ENCODE results near the gene SSNA1. TPM values are rescaled to one million over a fixed set of nuclear protein-coding genes. Genes with fewer than 3 reads are reported as not detected.

Gene SSNA1
- polyA plus RNA-seq, 4 donors, result 35.6 to 63.6 (median 43.0) TPM

DNA sequence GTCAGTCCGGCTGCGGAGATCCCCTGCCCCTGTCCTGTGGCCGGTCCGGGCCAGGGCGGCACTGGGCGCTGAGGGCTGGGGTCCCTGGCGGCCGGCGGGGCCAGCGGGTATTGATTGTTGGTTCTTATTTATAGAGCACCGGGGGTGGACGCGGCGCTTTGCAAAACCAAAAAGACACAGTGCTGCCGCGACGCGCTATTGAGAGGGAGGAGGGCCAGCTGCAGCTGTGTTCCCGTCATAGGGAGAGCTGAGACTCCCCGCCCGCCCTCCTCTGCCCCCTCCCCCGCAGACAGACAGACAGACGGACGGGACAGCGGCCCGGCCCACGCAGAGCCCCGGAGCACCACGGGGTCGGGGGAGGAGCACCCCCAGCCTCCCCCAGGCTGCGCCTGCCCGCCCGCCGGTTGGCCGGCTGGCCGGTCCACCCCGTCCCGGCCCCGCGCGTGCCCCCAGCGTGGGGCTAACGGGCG lies 21.2 kb upstream of the SSNA1 start:
- DNase-seq (ENCODE audit: low read depth in 4 of 4, low spot score in 3 of 4), result no peak

- peak in 1 of 4 donors; percentile 20 for DNase-seq (ENCODE audit: low read depth in 4 of 4, low spot score in 3 of 4)
Observed at GRCh38 chr9:137167747-137168572, 20.5 kb upstream of the SSNA1 start.

DNA sequence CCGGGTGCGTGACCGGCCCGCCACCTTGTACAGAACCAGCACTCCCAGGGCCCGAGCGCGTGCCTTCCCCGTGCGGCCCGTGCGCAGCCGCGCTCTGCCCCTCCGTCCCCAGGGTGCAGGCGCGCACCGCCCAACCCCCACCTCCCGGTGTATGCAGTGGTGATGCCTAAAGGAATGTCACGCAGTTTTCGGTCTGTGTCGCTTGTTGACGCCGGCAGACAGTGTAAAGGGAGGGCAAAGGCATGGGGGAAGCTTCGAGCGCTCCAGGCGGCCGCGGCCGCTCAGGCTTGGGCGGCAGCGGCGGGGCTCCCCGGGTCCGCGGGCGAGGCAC lies 19.9 kb upstream of the SSNA1 start:
- DNase-seq (ENCODE audit: low read depth in 4 of 4, low spot score in 3 of 4), result no peak

- DNase-seq (ENCODE audit: low read depth in 4 of 4, low spot score in 3 of 4), result peak in 2 of 4 donors; percentile 19 to 24
Observed at GRCh38 chr9:137168904-137169856, 19.3 kb upstream of the SSNA1 start.

- no peak for DNase-seq (ENCODE audit: low read depth in 4 of 4, low spot score in 3 of 4)
Observed at GRCh38 chr9:137169896-137170358, 18.5 kb upstream of the SSNA1 start, which contains the start of gene LRRC26. Gene LRRC26 (minus strand): TSS chr9:137170051. CDS start chr9:137169943, 108 bp downstream.

DNA sequence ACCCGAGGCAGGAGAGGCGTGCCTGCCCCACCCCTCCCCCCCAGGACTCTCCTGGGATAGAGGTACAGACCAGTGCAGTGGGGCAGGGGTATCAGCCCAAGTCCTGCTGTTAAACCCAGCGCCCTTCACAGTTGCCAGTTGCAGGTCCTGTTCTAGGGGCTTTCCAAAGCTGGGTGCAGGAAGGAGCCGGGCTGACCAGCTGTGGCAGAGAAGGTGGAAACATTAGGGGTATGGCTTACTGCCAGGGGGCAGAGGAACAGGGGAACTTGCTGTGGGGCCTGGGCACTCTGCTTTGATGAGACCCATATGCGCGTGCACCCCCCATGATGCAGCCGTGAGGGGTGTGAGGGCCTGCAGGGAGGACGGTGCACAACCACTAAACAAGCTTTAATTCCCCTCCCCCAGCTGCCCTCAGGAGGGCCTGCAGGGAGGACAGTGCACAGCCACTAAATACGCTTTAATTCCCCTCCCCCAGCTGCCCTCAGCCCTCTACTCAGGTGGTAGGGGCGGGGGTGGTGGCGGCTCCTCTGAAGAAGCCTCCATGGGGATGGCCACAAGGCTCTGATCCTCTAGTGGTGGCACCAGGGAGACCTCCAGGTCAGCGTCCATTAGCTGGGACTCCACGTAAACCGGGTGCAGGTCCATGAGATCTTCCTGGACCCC lies 17.9 kb upstream of the SSNA1 start:
- DNase-seq (ENCODE audit: low read depth in 4 of 4, low spot score in 3 of 4), result no peak

GRCh38 chr9:137171149-137171900 lies 17.2 kb upstream of the SSNA1 start:
- DNase-seq (ENCODE audit: low read depth in 4 of 4, low spot score in 3 of 4), result no peak

DNA sequence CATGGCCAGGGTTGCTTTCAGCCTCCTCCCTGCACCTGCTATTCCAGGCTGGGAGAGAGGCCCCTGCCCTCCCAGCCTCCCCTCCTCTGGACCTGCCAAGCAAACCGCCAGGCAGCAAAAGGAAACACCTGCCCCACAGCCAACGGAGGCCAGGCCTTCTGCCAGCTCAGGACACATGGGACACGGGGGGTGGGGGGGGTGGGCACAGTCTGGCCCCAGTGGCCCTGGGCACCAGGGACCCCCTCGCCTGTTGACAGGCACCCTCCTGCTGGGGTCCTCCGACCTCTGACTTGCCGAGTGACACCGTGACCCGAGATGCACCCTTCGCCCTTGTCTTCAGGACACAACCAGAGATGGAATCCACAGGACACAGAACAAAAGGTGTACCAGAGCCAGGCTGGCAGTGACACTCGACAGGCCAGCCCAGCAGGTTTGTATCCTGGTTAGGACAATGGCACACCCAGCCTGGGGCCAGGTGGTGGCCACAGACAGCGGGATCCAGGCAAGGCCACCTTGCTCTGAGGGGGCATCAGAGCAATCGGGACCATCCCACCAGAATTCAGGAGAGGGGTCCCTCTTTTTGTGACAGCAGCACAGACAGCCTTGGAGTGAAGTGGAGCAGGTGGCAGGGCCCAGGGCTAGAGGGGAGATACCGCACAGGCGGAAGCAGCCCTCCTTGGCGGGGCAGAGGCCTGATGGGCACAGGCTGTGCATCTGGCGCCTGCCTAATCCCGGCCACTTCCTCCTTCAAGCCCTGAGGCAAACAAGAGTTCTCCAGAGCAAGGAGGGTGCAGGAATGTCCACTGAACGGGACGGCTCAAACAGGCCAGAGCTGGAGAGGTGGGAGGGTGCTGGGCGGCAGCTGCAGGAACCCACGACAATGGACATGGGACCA lies 15.3 kb upstream of the SSNA1 start:
- no peak for DNase-seq (ENCODE audit: low read depth in 4 of 4, low spot score in 3 of 4)

DNA sequence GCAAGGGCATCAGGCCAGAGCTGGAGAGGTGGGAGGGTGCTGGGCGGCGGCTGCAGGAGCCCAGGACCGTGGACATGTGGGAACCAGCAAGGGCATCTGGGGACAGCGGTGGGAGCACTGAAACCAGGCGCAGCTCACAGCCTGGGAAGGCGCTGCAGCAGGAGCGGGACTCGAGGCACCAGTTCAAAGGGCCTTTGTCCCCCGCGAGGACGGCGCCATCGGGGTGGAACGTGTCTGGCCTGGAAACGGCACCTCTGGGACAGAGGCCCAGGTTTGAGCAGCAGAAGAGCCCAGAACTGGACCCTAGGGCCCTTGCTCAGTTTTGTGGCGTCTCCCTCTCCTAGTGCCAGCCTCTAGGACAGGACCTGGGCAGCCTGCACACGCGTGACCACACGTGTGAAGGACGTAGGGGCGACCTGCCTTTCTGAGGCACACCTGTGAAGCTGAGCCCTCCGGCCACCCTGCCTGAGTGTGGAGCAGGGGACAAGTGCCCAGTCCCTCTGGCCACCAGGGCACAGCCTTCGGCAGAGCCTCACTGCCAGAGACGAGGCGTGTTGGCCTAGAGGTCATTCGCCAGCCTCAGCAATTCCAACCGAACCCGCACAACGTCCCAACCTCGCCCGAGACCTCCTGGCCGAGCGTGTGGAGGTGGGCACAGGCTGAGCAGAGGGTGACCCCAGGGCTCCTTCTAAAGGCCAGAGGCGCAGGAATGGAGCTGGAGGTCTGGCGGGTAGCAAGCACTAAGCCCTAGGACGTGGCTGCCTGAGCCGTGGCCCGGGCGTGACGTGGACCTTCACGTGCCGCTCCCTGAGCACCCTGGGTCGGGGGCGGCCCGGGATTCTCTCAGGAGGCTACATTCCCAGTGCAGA lies 14.4 kb upstream of the SSNA1 start:
- DNase-seq (ENCODE audit: low read depth in 4 of 4, low spot score in 3 of 4), result no peak

GRCh38 chr9:137174722-137175293 lies 13.7 kb upstream of the SSNA1 start:
- DNase-seq (ENCODE audit: low read depth in 4 of 4, low spot score in 3 of 4), result no peak

GRCh38 chr9:137175345-137175961 lies 13.0 kb upstream of the SSNA1 start:
- DNase-seq (ENCODE audit: low read depth in 4 of 4, low spot score in 3 of 4), result no peak

GRCh38 chr9:137176302-137177182 lies 11.9 kb upstream of the SSNA1 start:
- DNase-seq (ENCODE audit: low read depth in 4 of 4, low spot score in 3 of 4), result no peak

DNA sequence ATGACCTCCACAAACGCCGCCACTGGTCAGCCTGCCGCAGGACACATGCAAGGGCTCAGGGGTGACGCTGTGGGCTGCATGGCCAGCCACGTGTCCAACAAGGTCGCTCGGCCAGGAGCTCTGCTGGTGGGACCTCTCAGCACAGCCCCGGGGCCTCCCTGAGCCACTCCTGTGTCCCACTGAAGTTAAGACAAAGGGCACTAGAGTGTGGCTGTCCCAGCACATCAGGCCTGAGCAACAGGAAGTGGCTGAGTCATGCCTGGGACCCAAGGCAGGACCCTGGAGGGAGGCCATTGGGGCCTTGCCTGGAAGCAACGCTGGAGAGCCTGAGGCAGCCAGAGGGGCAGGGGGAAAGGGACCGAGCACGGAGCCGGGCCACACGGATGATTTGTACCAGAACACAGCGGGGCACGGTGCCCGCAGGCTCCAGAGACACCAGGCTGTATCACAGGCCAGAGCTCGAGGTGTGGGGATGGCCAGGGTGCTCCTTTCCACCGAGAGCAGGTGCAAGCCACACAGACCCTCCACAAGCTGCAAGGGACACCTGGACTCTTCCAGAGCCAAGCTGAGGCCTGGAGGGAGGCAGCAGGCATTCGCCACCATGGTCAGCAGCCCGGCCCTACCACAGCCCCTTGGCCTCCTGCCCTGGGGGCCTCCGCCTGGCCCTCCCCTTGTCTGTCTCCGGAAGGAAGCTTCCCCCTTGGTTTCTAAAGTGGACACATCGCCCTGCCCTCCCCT lies 10.1 kb upstream of the SSNA1 start:
- DNase-seq (ENCODE audit: low read depth in 4 of 4, low spot score in 3 of 4), result no peak

DNA sequence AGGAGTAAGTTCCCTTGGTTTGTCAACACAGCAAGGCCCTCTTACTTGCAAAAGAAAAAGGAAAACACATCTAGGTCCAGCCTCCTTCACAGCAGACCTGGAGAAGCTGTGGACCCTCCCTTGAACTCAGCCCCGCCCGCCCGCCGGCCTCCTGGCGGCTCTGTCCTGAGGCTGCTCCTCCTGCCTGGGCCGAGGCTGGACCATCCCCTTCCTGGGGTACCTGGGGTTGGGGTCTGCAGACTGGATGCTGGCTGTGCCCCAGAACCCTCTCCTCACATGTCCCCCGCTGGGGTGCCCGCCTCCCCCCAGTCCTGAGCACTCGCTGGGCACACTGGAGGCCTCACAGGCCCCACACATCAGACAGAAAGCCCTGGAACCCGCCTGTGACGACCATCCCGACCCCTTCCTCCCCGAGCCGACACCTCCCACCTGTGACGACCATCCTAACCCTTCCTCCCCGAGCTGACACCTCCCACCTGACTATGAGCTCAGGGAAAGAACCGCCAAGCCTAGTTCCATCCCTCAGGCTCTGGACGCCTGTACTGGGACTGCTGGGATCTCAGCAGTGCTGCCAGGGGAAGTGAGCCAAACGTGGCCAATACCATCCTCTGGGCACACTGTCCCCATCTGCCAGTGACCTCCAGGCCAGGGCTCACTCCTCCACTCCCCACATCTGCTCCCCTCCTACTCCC lies 9.4 kb upstream of the SSNA1 start:
- DNase-seq (ENCODE audit: low read depth in 4 of 4, low spot score in 3 of 4), result no peak

- DNase-seq (ENCODE audit: low read depth in 4 of 4, low spot score in 3 of 4), result no peak
Observed at GRCh38 chr9:137179761-137180160, 8.7 kb upstream of the SSNA1 start.

Data from left renal pelvis (tissue), 4 donors.